BJ (cell line): Measurements from ENCODE around the gene POTEC. TPM values are rescaled to one million over a fixed set of nuclear protein-coding genes. Genes with fewer than 3 reads are reported as not detected.
"Not testable (repeated sequence)": the region's sequence is repeated elsewhere in the genome, so short reads cannot be mapped to it uniquely, and the experiment has no call there.

Experiments
- CTCF ChIA-PET: fragments of 350-600 bp; formaldehyde crosslinking; extraction: SDS; loops from one replicate; lab custom pipeline; 2021; ENCODE audit warnings: antibody characterized with exemption, inconsistent platforms; lab: Yijun Ruan, JAX
- POLR2A ChIA-PET: fragments of 300-600 bp; sonication (Branson Sonifier 250); formaldehyde crosslinking; extraction: SDS; loops from one replicate; lab custom pipeline; 2021; ENCODE audit warnings: antibody characterized with exemption; lab: Charles Lee
- DNase-seq: peaks from one replicate; pipeline ENCODE4 v3.0.0-alpha.2; 2011; ENCODE audit warnings: low read depth
- H3K27me3 ChIP-seq: 2 replicates; pipeline ENCODE4 v1.6.0; 2011; ENCODE audit warnings: low read length; ENCODE audit not compliant: control insufficient read depth, insufficient read depth
- H3K36me3 ChIP-seq: 2 replicates; pipeline ENCODE4 v1.5.1; 2011; ENCODE audit warnings: low read length; ENCODE audit not compliant: control insufficient read depth, insufficient read depth
- H3K4me3 ChIP-seq: 2 replicates; pipeline ENCODE4 v1.5.1; 2011; ENCODE audit warnings: low read depth, mild to moderate bottlenecking, control low read depth, low read length
- polyA minus RNA-seq: library from RNA; depleted of rRNA, polyadenylated mRNA; stranded (reverse); fragments of >200 nt; gene quantifications from 2 replicates; pipeline ENCODE4 v1.2.3, GENCODE V29; 2011; rRNA and poly(A)+ RNA removed
- polyA plus RNA-seq: library from polyadenylated mRNA; depleted of rRNA; stranded (reverse); fragments of >200 nt; gene quantifications from 2 replicates; pipeline ENCODE4 v1.2.3, GENCODE V29; 2011; rRNA removed
- TF ChIP-seq, protein P1 (sequence below): IDR thresholded peaks from 2 replicates; pipeline ENCODE4 v1.5.1; 2011; ENCODE audit warnings: low read depth, mild to moderate bottlenecking, control low read depth, inconsistent platforms, low read length, moderate library complexity; ENCODE audit not compliant: insufficient read depth

The POTEC gene
- polyA plus RNA-seq (not detected in 2 replicates), polyA minus RNA-seq (0.05 TPM in 1 of 2 replicates, not detected in the other)

DNA sequence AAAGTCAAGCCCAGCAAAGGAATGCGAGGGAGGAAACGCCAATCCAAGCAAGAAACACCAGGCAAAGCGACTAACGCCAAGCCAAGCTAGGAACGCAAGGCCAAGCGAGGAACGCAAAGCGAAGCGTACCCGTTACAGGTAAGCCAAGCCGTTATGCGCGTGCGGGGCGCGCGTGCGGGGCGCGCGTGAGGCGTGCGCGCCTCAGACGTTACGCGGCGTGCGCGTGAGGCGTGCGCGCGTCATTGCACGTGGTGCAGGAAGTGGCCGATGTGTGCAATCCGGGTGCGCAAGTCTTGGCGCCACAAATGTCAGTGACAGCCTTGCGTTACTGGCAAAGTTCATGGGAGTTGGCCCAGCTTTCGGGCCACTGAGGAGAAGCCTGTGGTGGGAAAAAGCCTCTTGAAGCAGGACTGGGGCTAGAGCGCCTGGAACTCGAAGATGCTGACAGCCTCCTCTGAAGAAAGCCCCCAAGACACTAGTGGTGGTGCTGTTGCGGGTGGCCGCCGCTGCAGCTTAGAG is at the start of gene POTEC:
POTEC (minus strand) TSS at position 155 of the 519 bp plus-strand sequence. CDS start 454 bp downstream, outside the sequence.
- H3K4me3 ChIP-seq, DNase-seq, H3K36me3 ChIP-seq, CTCF ChIA-PET, H3K27me3 ChIP-seq, POLR2A ChIA-PET: not testable (repeated sequence)

DNA sequence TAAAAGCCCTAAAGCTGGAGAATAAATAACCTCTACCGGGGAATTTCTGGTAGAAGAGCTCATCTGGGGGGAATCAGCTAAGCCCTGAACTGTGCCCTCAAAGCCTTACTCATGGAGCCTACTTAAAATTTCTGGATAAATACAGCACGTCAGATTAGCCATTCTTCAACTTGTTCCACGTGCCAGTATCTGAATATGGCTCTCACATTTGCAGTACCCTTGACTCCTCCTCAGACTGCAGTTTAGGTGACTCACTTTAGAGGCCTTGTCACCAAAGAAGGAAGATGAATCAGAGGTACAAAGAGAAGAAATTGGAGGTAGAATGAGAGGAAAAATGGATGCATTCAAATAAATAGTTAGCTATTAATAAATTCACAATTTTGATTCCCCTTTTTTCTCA is 34.6 kb upstream of the POTEC start:
- H3K27me3 ChIP-seq, result no peaks in the 10 kb centered on the region
- H3K36me3 ChIP-seq, result no peaks in the 10 kb centered on the region
- no peak for DNase-seq
- ChIA-PET CTCF (no interaction called here), POLR2A (no interaction called here)
- no peak overlapping the region for H3K4me3 ChIP-seq
- TF ChIP-seq, protein P1, sequence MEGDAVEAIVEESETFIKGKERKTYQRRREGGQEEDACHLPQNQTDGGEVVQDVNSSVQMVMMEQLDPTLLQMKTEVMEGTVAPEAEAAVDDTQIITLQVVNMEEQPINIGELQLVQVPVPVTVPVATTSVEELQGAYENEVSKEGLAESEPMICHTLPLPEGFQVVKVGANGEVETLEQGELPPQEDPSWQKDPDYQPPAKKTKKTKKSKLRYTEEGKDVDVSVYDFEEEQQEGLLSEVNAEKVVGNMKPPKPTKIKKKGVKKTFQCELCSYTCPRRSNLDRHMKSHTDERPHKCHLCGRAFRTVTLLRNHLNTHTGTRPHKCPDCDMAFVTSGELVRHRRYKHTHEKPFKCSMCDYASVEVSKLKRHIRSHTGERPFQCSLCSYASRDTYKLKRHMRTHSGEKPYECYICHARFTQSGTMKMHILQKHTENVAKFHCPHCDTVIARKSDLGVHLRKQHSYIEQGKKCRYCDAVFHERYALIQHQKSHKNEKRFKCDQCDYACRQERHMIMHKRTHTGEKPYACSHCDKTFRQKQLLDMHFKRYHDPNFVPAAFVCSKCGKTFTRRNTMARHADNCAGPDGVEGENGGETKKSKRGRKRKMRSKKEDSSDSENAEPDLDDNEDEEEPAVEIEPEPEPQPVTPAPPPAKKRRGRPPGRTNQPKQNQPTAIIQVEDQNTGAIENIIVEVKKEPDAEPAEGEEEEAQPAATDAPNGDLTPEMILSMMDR, result no peak

DNA sequence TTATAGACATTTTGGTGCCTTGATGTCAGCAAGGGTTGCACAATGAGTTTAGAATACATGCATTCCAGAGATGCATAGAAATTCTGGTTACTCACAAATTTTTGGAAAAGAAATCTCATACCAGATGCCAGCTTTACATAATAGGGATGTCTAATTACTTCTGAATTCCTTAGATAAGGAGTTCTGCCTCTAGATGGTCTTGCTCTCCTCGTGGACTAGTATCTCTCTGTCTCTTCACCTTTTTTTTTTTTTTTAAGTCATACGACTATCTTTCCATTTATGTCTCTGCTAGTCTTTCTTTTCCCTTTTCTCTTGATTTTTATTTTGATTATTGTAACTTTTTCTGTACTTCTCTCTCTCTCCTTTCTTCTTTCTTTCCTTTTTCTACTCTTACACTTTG is 16.1 kb upstream of the POTEC start:
- DNase-seq, CTCF ChIA-PET, POLR2A ChIA-PET, H3K27me3 ChIP-seq, H3K4me3 ChIP-seq, H3K36me3 ChIP-seq: not testable (repeated sequence)

DNA sequence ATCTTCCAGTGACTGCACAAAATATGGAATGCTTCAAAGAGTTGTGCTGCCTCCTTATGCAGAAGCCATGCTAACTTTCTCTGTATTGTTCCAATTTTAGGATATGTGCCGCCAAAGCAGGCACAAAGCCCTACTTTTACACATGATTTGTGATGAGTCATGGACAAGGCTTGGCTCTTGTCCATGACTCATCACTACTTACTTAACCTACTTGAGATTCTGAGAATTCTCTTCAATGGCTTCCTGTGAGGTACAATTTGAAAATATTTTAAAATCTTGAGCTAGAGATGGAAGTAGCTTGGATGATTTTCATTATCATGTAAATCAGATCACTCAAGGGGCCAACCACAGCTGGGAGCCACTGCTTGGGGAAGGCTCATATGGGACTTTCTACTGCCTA is 11.7 kb downstream of the POTEC start:
- POLR2A ChIA-PET, H3K36me3 ChIP-seq, H3K4me3 ChIP-seq, CTCF ChIA-PET, H3K27me3 ChIP-seq, DNase-seq: not testable (repeated sequence)

DNA sequence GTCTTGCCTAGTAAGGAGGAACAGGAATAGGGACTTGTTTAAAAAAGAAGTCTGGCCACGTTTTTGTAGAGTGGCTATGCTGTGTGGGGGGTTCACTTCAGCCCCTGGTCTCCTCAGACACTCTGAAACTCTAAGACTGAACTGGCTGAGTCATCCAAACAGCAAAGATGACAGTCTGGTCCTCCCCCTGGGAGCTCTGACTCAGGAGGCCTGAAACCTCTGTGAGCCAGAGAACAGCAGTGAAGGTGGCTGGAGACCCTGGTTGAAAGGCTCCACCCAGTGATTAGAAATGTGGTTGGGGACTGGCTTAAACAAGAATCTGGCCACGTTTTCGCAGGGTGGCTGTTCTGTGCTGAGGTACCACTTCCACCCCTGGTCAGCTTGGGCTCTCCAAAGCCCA is 32.7 kb downstream of the POTEC start:
- H3K36me3 ChIP-seq, H3K27me3 ChIP-seq, H3K4me3 ChIP-seq, DNase-seq, CTCF ChIA-PET, POLR2A ChIA-PET: not testable (repeated sequence)

DNA sequence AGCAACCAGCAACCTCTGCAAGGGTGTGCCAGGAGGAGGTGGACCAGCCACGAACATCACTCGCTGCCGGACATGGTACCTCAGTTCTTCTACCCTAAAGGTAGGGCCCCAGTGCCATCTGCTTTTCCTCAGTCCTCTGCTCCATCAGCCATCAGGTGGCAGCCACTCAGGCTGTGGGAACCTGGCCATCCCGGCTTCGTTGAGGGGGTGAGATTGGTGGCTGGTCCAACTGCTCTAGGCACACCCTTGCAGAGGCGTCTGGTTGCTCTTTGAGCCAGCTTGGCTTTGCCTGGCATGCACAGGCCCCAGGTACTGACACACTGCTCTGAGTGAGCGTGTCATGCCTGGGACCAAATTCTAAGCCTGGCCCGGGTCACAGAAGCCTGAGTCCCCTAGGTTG is 39.7 kb downstream of the POTEC start:
- POLR2A ChIA-PET, CTCF ChIA-PET, H3K36me3 ChIP-seq, DNase-seq, H3K27me3 ChIP-seq, H3K4me3 ChIP-seq: not testable (repeated sequence)

DNA sequence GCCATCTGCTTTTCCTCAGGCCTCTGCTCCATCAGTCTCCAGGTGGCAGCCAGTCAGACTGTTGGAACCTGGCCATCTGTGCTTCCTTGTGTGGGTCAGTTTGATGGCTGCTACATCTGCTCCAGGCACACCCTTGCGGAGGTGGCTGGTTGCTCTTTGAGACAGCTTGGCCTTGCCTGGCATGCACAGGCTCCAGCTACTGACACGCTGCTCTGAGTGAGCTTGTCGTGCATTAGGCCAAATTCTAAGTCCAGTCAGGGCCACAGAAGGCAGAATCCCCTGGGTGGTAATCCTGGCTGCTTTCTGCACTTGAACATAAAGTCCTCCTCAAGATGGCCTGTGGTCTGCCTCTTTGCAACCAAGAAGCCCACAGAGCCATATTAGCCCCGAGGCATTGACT is 41.5 kb downstream of the POTEC start:
- CTCF ChIA-PET, H3K4me3 ChIP-seq, H3K36me3 ChIP-seq, DNase-seq, H3K27me3 ChIP-seq, POLR2A ChIA-PET: not testable (repeated sequence)

DNA sequence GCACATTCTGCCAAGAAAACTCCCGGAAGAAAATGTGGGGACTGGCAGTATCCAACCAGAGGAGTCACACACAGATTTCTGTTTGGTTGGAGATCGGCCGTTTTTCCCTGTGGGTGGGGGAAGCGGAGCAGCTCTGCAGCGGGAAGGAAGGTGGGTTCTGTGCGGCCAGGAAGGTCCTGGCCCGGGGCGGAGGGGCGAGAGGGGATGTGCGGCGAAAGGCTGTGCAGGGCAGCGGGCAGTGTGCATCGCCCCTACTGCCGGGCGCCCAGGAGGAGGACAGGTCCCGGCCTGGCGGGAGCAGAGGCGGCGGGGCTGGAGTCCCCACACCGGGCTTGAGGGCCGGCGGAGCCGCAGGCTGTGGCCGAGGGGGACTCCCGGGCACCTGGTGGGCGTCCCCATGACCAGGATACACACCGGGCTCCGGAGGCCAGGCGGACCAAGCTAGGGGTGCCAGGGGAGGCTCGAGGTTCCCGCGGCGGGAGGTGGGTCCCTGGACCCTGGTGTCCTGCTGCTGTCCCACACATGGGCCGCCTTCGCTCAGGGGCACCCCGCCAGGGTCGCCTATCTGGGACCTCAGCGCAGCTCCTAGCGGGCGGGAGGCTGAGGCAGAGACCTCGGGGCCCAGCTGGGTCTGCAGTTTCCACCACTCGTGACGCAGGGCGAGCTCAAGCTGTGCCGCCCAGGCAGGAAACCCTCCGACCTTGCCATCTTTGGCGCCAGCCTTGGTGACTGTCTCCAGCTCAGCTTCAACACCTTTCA is 54.0 kb downstream of the POTEC start:
- DNase-seq, POLR2A ChIA-PET, H3K27me3 ChIP-seq, H3K36me3 ChIP-seq, H3K4me3 ChIP-seq, CTCF ChIA-PET: not testable (repeated sequence)

DNA sequence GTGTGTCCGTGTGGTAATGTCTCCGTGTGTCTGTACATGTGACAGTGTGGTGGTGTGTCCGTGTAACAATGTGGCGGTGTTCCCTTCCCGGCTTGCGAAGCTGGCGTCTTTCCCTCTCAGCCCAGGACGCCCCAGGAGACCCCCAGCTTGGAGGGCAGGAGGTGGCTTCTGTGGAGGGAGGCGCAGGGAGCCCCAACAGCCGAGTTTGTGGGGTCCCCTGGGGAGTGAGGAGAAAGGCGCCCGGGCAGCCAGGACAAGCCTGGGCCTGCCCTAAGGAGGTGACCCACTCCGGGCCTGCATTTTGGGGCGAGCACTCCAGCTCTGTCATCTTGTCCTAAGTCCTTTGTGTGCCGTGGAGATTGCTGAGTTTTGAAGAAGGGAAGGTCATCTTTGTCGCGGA is 54.6 kb downstream of the POTEC start:
- H3K36me3 ChIP-seq, DNase-seq, H3K27me3 ChIP-seq, H3K4me3 ChIP-seq, POLR2A ChIA-PET, CTCF ChIA-PET: not testable (repeated sequence)

DNA sequence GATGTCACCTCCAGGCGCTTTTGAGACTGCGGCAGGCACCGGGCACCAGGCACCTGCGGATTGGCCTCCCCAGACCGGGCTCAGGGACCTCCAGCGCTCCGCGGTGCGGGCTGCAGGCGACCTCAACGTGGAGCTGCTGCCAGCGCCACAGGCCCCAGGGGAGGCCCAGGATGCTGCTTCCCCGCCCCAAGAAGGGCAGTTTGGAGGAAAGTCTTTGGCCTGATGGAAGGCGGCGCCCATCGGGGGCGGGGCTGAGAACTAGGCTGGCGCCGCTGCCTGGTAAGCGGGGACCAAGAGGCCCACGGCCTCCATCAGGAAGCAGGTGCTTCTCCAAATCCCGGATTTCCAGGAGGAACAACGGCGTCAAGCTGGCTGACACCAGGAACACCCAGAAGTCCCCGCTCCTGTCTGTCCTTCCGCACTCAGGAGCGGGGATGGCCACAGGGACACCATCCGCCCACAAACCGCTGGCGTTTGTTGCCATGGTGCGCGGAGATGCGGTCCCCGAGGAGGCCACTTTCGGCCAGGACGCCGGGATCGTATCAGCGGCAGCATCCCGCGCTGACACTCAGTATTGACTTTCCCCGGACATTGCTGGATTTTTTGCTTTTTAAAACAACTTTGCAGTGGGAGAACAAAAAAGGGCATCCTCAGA is 56.3 kb downstream of the POTEC start:
- H3K4me3 ChIP-seq, DNase-seq, H3K36me3 ChIP-seq, CTCF ChIA-PET, H3K27me3 ChIP-seq, POLR2A ChIA-PET: not testable (repeated sequence)

DNA sequence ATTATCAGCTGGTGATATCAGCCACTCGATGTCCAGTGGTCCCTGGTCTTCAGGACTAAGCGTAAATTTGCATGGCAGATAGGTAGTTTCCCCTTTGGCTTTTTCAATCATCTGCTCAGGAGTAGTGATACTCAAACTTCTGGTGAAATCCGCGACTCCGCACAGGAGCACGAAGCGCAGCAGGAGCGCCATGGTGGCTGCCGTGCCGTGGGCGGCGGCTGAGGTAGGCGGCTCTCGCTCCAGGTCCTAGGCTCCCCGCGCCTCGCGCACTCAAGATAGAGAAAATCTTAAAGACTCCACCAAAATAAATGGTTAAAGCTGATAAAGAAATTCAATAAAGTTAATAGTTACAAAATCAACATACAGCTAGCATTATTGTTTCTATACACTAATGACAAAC is 64.3 kb downstream of the POTEC start:
- DNase-seq, H3K36me3 ChIP-seq, POLR2A ChIA-PET, CTCF ChIA-PET, H3K4me3 ChIP-seq, H3K27me3 ChIP-seq: not testable (repeated sequence)

DNA sequence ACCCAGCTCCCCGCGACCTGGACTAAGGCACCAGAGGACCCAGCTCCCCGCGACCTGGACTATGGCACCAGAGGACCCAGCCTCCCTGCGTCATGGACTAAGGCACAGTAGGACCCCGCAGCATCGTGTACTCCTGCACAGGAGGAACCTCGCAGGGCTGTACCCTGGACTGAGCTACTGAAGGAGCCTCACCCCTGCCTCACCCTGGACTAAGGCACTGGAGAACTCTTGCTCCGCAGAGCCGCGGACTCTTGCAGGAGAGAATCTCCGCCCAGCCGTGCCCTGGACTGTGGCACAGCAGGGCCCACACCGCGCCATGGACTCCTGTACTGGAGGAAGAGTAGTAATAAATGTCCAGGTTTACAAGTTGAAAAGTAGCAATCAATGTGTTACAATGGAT is 67.9 kb downstream of the POTEC start:
- DNase-seq, H3K27me3 ChIP-seq, POLR2A ChIA-PET, H3K4me3 ChIP-seq, H3K36me3 ChIP-seq, CTCF ChIA-PET: not testable (repeated sequence)
